ENCODE data around the gene CRYZL1.

The CRYZL1 gene

GRCh38 chr21:33660406-33660805, 18.9 kb upstream of the CRYZL1 start:
- no peak for TF ChIP-seq EGR1 (IDR thresholded peaks at IDR 0.05)

- TF ChIP-seq MAX (IDR thresholded peaks at IDR 0.05) = no peak
- no peak for TF ChIP-seq TAF1 (IDR thresholded peaks at IDR 0.05; ENCODE audit: low read depth)
- TF ChIP-seq CREB1 (IDR thresholded peaks at IDR 0.05; ENCODE audit: low read depth) = no peak
- no peak for TF ChIP-seq REST (IDR thresholded peaks at IDR 0.05; ENCODE audit: low read depth)
- no peak for TF ChIP-seq ZBTB7A (IDR thresholded peaks at IDR 0.05; ENCODE audit: low read depth)
- TF ChIP-seq TCF12 (IDR thresholded peaks at IDR 0.05; ENCODE audit: low read depth) = no peak
- no peak for TF ChIP-seq USF1 (IDR thresholded peaks at IDR 0.05)
- TF ChIP-seq EGR1 (IDR thresholded peaks at IDR 0.05) = no peak
- TF ChIP-seq RAD21 (IDR thresholded peaks at IDR 0.05; ENCODE audit: low read depth) = no peak
- no peak for TF ChIP-seq TEAD4 (IDR thresholded peaks at IDR 0.05)
- TF ChIP-seq NFIC (IDR thresholded peaks at IDR 0.05) = no peak
- TF ChIP-seq YY1 (IDR thresholded peaks at IDR 0.05; ENCODE audit: low read depth) = no peak
- TF ChIP-seq EP300 (IDR thresholded peaks at IDR 0.05; ENCODE audit: borderline replicate concordance) = no peak
- TF ChIP-seq FOXM1 (IDR thresholded peaks at IDR 0.05; ENCODE audit: borderline replicate concordance, low read depth) = no peak
- no peak for TF ChIP-seq CEBPB (IDR thresholded peaks at IDR 0.05)
Measured at GRCh38 chr21:33659568-33659949, 18.0 kb upstream of the CRYZL1 start.

- TF ChIP-seq YY1 (IDR thresholded peaks at IDR 0.05; ENCODE audit: low read depth) (no peak), CREB1 (IDR thresholded peaks at IDR 0.05; ENCODE audit: low read depth) (no peak), EGR1 (IDR thresholded peaks at IDR 0.05) (no peak), TCF12 (IDR thresholded peaks at IDR 0.05; ENCODE audit: low read depth) (no peak), TEAD4 (IDR thresholded peaks at IDR 0.05) (no peak), MAX (IDR thresholded peaks at IDR 0.05) (no peak), NFIC (IDR thresholded peaks at IDR 0.05) (no peak)
Measured at GRCh38 chr21:33658919-33659567, 17.5 kb upstream of the CRYZL1 start.

- TF ChIP-seq TEAD4 (IDR thresholded peaks at IDR 0.05) (no peak), MAX (IDR thresholded peaks at IDR 0.05) (no peak), EP300 (IDR thresholded peaks at IDR 0.05; ENCODE audit: borderline replicate concordance) (no peak), TAF1 (IDR thresholded peaks at IDR 0.05; ENCODE audit: low read depth) (no peak), EGR1 (IDR thresholded peaks at IDR 0.05) (no peak), REST (IDR thresholded peaks at IDR 0.05; ENCODE audit: low read depth) (no peak), RAD21 (IDR thresholded peaks at IDR 0.05; ENCODE audit: low read depth) (no peak), CEBPB (IDR thresholded peaks at IDR 0.05) (no peak), CREB1 (IDR thresholded peaks at IDR 0.05; ENCODE audit: low read depth) (no peak), NFIC (IDR thresholded peaks at IDR 0.05) (no peak), USF1 (IDR thresholded peaks at IDR 0.05) (no peak), FOXM1 (IDR thresholded peaks at IDR 0.05; ENCODE audit: borderline replicate concordance, low read depth) (no peak), TCF12 (IDR thresholded peaks at IDR 0.05; ENCODE audit: low read depth) (no peak), YY1 (IDR thresholded peaks at IDR 0.05; ENCODE audit: low read depth) (no peak), ZBTB7A (IDR thresholded peaks at IDR 0.05; ENCODE audit: low read depth) (no peak)
Measured at GRCh38 chr21:33657124-33657820, 15.7 kb upstream of the CRYZL1 start.

GRCh38 chr21:33655588-33656221, 14.2 kb upstream of the CRYZL1 start:
- TF ChIP-seq REST (IDR thresholded peaks at IDR 0.05; ENCODE audit: low read depth) = no peak
- TF ChIP-seq TCF12 (IDR thresholded peaks at IDR 0.05; ENCODE audit: low read depth) = peak; percentile 27; the same call in 1 of the 2 replicates
- no peak for TF ChIP-seq CEBPB (IDR thresholded peaks at IDR 0.05)
- no peak for TF ChIP-seq RAD21 (IDR thresholded peaks at IDR 0.05; ENCODE audit: low read depth)
- no peak for TF ChIP-seq ZBTB7A (IDR thresholded peaks at IDR 0.05; ENCODE audit: low read depth)
- peak; percentile 88 for TF ChIP-seq USF1 (IDR thresholded peaks at IDR 0.05)
- no peak for TF ChIP-seq MAX (IDR thresholded peaks at IDR 0.05)
- TF ChIP-seq FOXM1 (IDR thresholded peaks at IDR 0.05; ENCODE audit: borderline replicate concordance, low read depth) = peak; percentile 41; the same call in 1 of the 2 replicates
- no peak for TF ChIP-seq TAF1 (IDR thresholded peaks at IDR 0.05; ENCODE audit: low read depth)
- TF ChIP-seq EGR1 (IDR thresholded peaks at IDR 0.05) = no peak
- TF ChIP-seq YY1 (IDR thresholded peaks at IDR 0.05; ENCODE audit: low read depth) = peak; percentile 58; the same call in 1 of the 2 replicates
- no peak for TF ChIP-seq NFIC (IDR thresholded peaks at IDR 0.05)
- no peak for TF ChIP-seq CREB1 (IDR thresholded peaks at IDR 0.05; ENCODE audit: low read depth)
- peak; percentile 88 for TF ChIP-seq TEAD4 (IDR thresholded peaks at IDR 0.05)
- peak; percentile 53; the same call in 1 of the 2 replicates for TF ChIP-seq EP300 (IDR thresholded peaks at IDR 0.05; ENCODE audit: borderline replicate concordance)

All from Ishikawa (cell line).